Neural progenitor cell (in vitro differentiated cells): ENCODE measurements around the gene FAM53C. TPM values are rescaled to one million over a fixed set of nuclear protein-coding genes. Genes with fewer than 3 reads are reported as not detected.

ENCODE experiments used
- DNase-seq: peaks from one replicate; pipeline ENCODE4 v3.0.0-alpha.2; 2016; ENCODE audit warnings: low spot score
- H2AFZ ChIP-seq: fragments of 200-600 bp; sonication (generic); replicated peaks from 2 replicates; pipeline ENCODE4 v1.6.1; 2016; ENCODE audit warnings: antibody characterized with exemption
- H3F3A ChIP-seq: fragments of 200-600 bp; sonication (generic); 2 replicates; pipeline ENCODE4 v1.6.1; 2016; ENCODE audit warnings: antibody characterized with exemption, low read depth
- H3K27ac ChIP-seq: fragments of 200-600 bp; sonication (generic); 2 replicates; pipeline ENCODE4 v1.5.1; 2016; ENCODE audit warnings: mild to moderate bottlenecking
- H3K27me3 ChIP-seq: fragments of 200-600 bp; sonication (generic); 2 replicates; pipeline ENCODE4 v1.6.1; 2016; ENCODE audit warnings: mild to moderate bottlenecking, moderate library complexity
- H3K36me3 ChIP-seq: fragments of 200-600 bp; sonication (generic); 2 replicates; pipeline ENCODE4 v1.5.1; 2016
- H3K4me1 ChIP-seq: fragments of 200-600 bp; sonication (generic); 2 replicates; pipeline ENCODE4 v1.6.1; 2016; ENCODE audit warnings: mixed run types
- H3K4me2 ChIP-seq: fragments of 200-600 bp; sonication (generic); 2 replicates; pipeline ENCODE4 v1.6.1; 2016
- H3K4me3 ChIP-seq: fragments of 200-600 bp; sonication (generic); 2 replicates; pipeline ENCODE4 v1.5.1; 2016
- H3K79me2 ChIP-seq: fragments of 200-600 bp; sonication (generic); 2 replicates; pipeline ENCODE4 v1.6.1; 2016; ENCODE audit warnings: low read depth
- H3K9ac ChIP-seq: fragments of 200-600 bp; sonication (generic); 2 replicates; pipeline ENCODE4 v1.6.1; 2016
- H3K9me3 ChIP-seq: fragments of 200-600 bp; sonication (generic); 2 replicates; pipeline ENCODE4 v1.5.1; 2016; ENCODE audit warnings: low read depth
- H4K20me1 ChIP-seq: fragments of 200-600 bp; sonication (generic); 2 replicates; pipeline ENCODE4 v1.6.1; 2016; ENCODE audit warnings: low read depth
- H3K27ac Mint-ChIP-seq: 3 replicates; pipeline ENCODE4 v1.8.0; 2021; ENCODE audit warnings: mixed read lengths
- H3K27me3 Mint-ChIP-seq: 2 replicates; pipeline ENCODE4 v1.8.0; 2022; ENCODE audit warnings: low read depth, mild to moderate bottlenecking, inconsistent platforms, moderate library complexity, mixed read lengths; ENCODE audit not compliant: insufficient read depth
- H3K36me3 Mint-ChIP-seq: 3 replicates; pipeline ENCODE4 v1.8.0; 2021; ENCODE audit warnings: mixed read lengths
- H3K4me1 Mint-ChIP-seq: 3 replicates; pipeline ENCODE4 v1.8.0; 2021; ENCODE audit warnings: mixed read lengths
- H3K4me3 Mint-ChIP-seq: 3 replicates; pipeline ENCODE4 v1.8.0; 2021; ENCODE audit warnings: mild to moderate bottlenecking, moderate library complexity, mixed read lengths
- H3K9me3 Mint-ChIP-seq: 3 replicates; pipeline ENCODE4 v1.8.0; 2020; ENCODE audit warnings: mixed read lengths
- EZH2 ChIP-seq: fragments of 200-600 bp; sonication (generic); IDR thresholded peaks from 2 replicates; pipeline ENCODE4 v1.6.1; 2017; ENCODE audit warnings: antibody characterized with exemption, mild to moderate bottlenecking, moderate library complexity
- EZH2phosphoT487 ChIP-seq: fragments of 200-600 bp; sonication (generic); IDR thresholded peaks from 2 replicates; pipeline ENCODE4 v1.6.1; 2017; ENCODE audit warnings: antibody characterized with exemption
- total RNA-seq: library from RNA; depleted of rRNA; stranded (reverse); fragments of >200 nt; gene quantifications from 2 replicates; pipeline ENCODE4 v1.2.3, GENCODE V29; 2015; ENCODE audit warnings: low replicate concordance
- TF ChIP-seq, protein P1 (sequence below): fragments of 200-600 bp; sonication (generic); IDR thresholded peaks from 2 replicates; pipeline ENCODE4 v1.5.1; 2017; ENCODE audit warnings: antibody characterized with exemption, mild to moderate bottlenecking

The FAM53C gene
- total RNA-seq, 1 donor from 2014 or later: 68.0 TPM

GRCh38 chr5:138339464-138339863 is 1.4 kb downstream of the FAM53C start:
- TF ChIP-seq, protein P1, sequence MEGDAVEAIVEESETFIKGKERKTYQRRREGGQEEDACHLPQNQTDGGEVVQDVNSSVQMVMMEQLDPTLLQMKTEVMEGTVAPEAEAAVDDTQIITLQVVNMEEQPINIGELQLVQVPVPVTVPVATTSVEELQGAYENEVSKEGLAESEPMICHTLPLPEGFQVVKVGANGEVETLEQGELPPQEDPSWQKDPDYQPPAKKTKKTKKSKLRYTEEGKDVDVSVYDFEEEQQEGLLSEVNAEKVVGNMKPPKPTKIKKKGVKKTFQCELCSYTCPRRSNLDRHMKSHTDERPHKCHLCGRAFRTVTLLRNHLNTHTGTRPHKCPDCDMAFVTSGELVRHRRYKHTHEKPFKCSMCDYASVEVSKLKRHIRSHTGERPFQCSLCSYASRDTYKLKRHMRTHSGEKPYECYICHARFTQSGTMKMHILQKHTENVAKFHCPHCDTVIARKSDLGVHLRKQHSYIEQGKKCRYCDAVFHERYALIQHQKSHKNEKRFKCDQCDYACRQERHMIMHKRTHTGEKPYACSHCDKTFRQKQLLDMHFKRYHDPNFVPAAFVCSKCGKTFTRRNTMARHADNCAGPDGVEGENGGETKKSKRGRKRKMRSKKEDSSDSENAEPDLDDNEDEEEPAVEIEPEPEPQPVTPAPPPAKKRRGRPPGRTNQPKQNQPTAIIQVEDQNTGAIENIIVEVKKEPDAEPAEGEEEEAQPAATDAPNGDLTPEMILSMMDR: no peak
- TF ChIP-seq EZH2 (no peak), EZH2phosphoT487 (no peak)
- no peaks in the 10 kb centered on the region for H3K9me3 Mint-ChIP-seq
- H3K4me3 ChIP-seq: peak overlapping the region; percentile 84
- H3K27ac ChIP-seq: peak overlapping the region; percentile 100
- peaks cover 7% of the 10 kb centered on the region for H3K27me3 Mint-ChIP-seq
- peaks cover 19% of the 10 kb centered on the region for H3F3A ChIP-seq
- H3K4me1 Mint-ChIP-seq: peaks cover 28% of the 10 kb centered on the region
- peak overlapping the region; percentile 98 for H3K4me3 Mint-ChIP-seq
- peak; percentile 20 for DNase-seq
- no peaks in the 10 kb centered on the region for H3K36me3 ChIP-seq
- H3K4me2 ChIP-seq: peak overlapping the region; percentile 97
- peaks cover 24% of the 10 kb centered on the region for H3K4me1 ChIP-seq
- H3K27me3 ChIP-seq: no peaks in the 10 kb centered on the region
- no peaks in the 10 kb centered on the region for H3K9me3 ChIP-seq
- H4K20me1 ChIP-seq: peaks cover 35% of the 10 kb centered on the region
- H3K36me3 Mint-ChIP-seq: peaks cover 16% of the 10 kb centered on the region
- H2AFZ ChIP-seq: no peak overlapping the region
- peak overlapping the region; percentile 100 for H3K9ac ChIP-seq
- peaks cover 63% of the 10 kb centered on the region for H3K79me2 ChIP-seq
- H3K27ac Mint-ChIP-seq: peak overlapping the region; percentile 98

- H3K4me1 ChIP-seq: peaks cover 24% of the 10 kb centered on the region
- H3K4me3 ChIP-seq: peak overlapping the region; percentile 84
- H3K9me3 ChIP-seq: no peaks in the 10 kb centered on the region
- Mint-ChIP-seq H3K36me3 (peaks cover 19% of the 10 kb centered on the region), H3K4me3 (peak overlapping the region; percentile 98), H3K4me1 (peaks cover 28% of the 10 kb centered on the region), H3K9me3 (no peaks in the 10 kb centered on the region), H3K27me3 (peaks cover 7% of the 10 kb centered on the region), H3K27ac (peak overlapping the region; percentile 87)
- no peak overlapping the region for H3K27ac ChIP-seq
- peak overlapping the region; percentile 100 for H3K9ac ChIP-seq
- peaks cover 68% of the 10 kb centered on the region for H3K79me2 ChIP-seq
- no peak overlapping the region for H2AFZ ChIP-seq
- no peaks in the 10 kb centered on the region for H3K27me3 ChIP-seq
- H3F3A ChIP-seq: peaks cover 19% of the 10 kb centered on the region
- peaks cover 39% of the 10 kb centered on the region for H4K20me1 ChIP-seq
- peak overlapping the region; percentile 97 for H3K4me2 ChIP-seq
- no peaks in the 10 kb centered on the region for H3K36me3 ChIP-seq
- DNase-seq: no peak
- TF ChIP-seq, protein P1: no peak
- no peak for TF ChIP-seq EZH2phosphoT487
- no peak for TF ChIP-seq EZH2
These were observed 1.9 kb downstream of the FAM53C start for GRCh38 chr5:138340008-138340407.

DNA sequence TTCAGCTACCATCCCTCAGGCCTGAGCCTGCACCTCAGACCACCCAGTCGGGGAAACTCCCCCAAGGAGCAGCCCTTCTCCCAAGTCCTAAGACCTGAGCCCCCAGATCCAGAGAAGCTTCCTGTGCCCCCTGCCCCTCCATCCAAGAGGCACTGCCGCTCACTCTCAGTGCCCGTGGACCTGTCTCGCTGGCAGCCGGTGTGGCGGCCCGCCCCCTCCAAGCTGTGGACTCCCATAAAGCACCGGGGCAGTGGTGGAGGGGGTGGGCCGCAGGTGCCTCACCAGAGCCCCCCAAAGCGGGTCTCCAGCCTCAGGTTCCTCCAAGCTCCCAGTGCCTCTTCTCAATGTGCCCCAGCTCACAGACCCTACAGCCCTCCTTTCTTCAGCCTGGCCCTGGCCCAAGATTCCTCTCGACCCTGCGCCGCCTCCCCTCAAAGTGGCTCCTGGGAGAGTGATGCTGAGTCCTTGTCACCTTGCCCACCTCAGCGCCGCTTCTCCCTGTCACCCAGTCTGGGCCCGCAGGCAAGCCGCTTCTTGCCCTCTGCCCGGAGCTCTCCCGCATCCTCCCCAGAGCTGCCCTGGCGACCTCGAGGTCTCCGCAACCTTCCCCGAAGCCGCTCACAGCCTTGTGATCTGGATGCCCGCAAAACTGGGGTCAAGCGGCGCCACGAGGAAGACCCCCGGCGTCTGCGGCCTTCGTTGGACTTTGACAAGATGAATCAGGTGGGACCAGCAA is 7.0 kb downstream of the FAM53C start:
- H3K4me1 Mint-ChIP-seq: peaks cover 8% of the 10 kb centered on the region
- H3K9me3 ChIP-seq: no peaks in the 10 kb centered on the region
- TF ChIP-seq EZH2: no peak
- TF ChIP-seq, protein P1: no peak
- no peak for TF ChIP-seq EZH2phosphoT487
- H3K4me3 Mint-ChIP-seq: no peak overlapping the region
- H3K4me2 ChIP-seq: no peak overlapping the region
- no peaks in the 10 kb centered on the region for H3K27me3 ChIP-seq
- no peak overlapping the region for H3K27ac ChIP-seq
- no peak overlapping the region for H3K4me3 ChIP-seq
- no peak overlapping the region for H2AFZ ChIP-seq
- no peak overlapping the region for H3K9ac ChIP-seq
- no peak overlapping the region for H3K27ac Mint-ChIP-seq
- no peaks in the 10 kb centered on the region for H3K9me3 Mint-ChIP-seq
- H3K79me2 ChIP-seq: peaks cover 49% of the 10 kb centered on the region
- peaks cover 33% of the 10 kb centered on the region for H4K20me1 ChIP-seq
- H3K36me3 ChIP-seq: peaks cover 6% of the 10 kb centered on the region
- peaks cover 2% of the 10 kb centered on the region for H3K27me3 Mint-ChIP-seq
- H3K36me3 Mint-ChIP-seq: peaks cover 47% of the 10 kb centered on the region
- DNase-seq: no peak
- peaks cover 8% of the 10 kb centered on the region for H3K4me1 ChIP-seq
- H3F3A ChIP-seq: peaks cover 13% of the 10 kb centered on the region
